Measurements from ENCODE around the gene QPCT. TPM values are rescaled to one million over a fixed set of nuclear protein-coding genes. Genes with fewer than 3 reads are reported as not detected.

QPCT gene
- total RNA-seq (2022; extraction: Qiagen RNA extraction; ENCODE audit: low read depth) = 17.5 to 21.3 TPM (median 18.6 TPM) in 5 replicates

GRCh38 chr2:37344453-37345361 is at the start of gene QPCT:
Gene QPCT, plus strand, starts transcription at chr2:37344630. Its CDS starts 102 bp downstream, at chr2:37344732.

GRCh38 chr2:37324786-37325624 is 19.4 kb upstream of the QPCT start, which contains the start of gene PRKD3:
Gene PRKD3, minus strand, starts transcription at chr2:37324833. Its CDS starts 8,309 bp downstream, at chr2:37316524.

Other genes with a start within 250 kb of the QPCT start
- 19.3 to 31.6 TPM (median 29.1 TPM) in 5 replicates for gene EIF2AK2, start 187.7 kb upstream of the QPCT start, total RNA-seq (2022; extraction: Qiagen RNA extraction; ENCODE audit: low read depth)
- not detected in 5 replicates for gene SULT6B1, start 156.0 kb upstream of the QPCT start, total RNA-seq (2022; extraction: Qiagen RNA extraction; ENCODE audit: low read depth)
- gene CEBPZOS, start 148.1 kb upstream of the QPCT start, total RNA-seq (2022; extraction: Qiagen RNA extraction; ENCODE audit: low read depth) = 41.5 to 49.5 TPM (median 44.1 TPM) in 5 replicates
- 73.5 to 86.2 TPM (median 81.7 TPM) in 5 replicates for gene CEBPZ, start 113.0 kb upstream of the QPCT start, total RNA-seq (2022; extraction: Qiagen RNA extraction; ENCODE audit: low read depth)
- 18.2 to 24.1 TPM (median 21.5 TPM) in 5 replicates for gene NDUFAF7, start 113.0 kb upstream of the QPCT start, total RNA-seq (2022; extraction: Qiagen RNA extraction; ENCODE audit: low read depth)
- gene PRKD3, start 19.8 kb upstream of the QPCT start, total RNA-seq (2022; extraction: Qiagen RNA extraction; ENCODE audit: low read depth) = 10.9 to 17.1 TPM (median 13.9 TPM) in 5 replicates

Data from A549 treated with DMSO at 1 μM for 4 hours (cell line).